GM23338 (cell line): ENCODE results near the gene NCKAP5. TPM values are rescaled to one million over a fixed set of nuclear protein-coding genes. Genes with fewer than 3 reads are reported as not detected.

Experiments
- ATAC-seq: fragments of 200-7000 bp; cut with Tn5 transposase; 3 replicates; pipeline ENCODE4 v1.9.1; 2020
- DNase-seq: peaks from one replicate; pipeline ENCODE4 v3.0.0-alpha.2; 2015; ENCODE audit warnings: low spot score
- H2AFZ ChIP-seq: fragments of 200-600 bp; sonication (generic); 2 replicates; pipeline ENCODE4 v1.8.0; 2016; ENCODE audit warnings: antibody characterized with exemption, mild to moderate bottlenecking, moderate library complexity
- H3F3A ChIP-seq: fragments of 200-600 bp; sonication (generic); replicated peaks from 2 replicates; pipeline ENCODE4 v1.8.0; 2017; ENCODE audit warnings: antibody characterized with exemption, mixed run types, low read depth
- H3K27ac ChIP-seq: fragments of 200-600 bp; sonication (generic); 2 replicates; pipeline ENCODE4 v1.6.1; 2016; ENCODE audit warnings: low read depth
- H3K27me3 ChIP-seq: fragments of 200-600 bp; sonication (generic); 2 replicates; pipeline ENCODE4 v1.8.0; 2016; ENCODE audit warnings: mild to moderate bottlenecking, mixed run types, moderate library complexity; ENCODE audit not compliant: insufficient read depth
- H3K36me3 ChIP-seq: fragments of 200-600 bp; sonication (generic); 2 replicates; pipeline ENCODE4 v1.8.0; 2016; ENCODE audit warnings: mild to moderate bottlenecking; ENCODE audit not compliant: insufficient read depth
- H3K4me1 ChIP-seq: fragments of 200-600 bp; sonication (generic); 2 replicates; pipeline ENCODE4 v1.8.0; 2016; ENCODE audit warnings: mild to moderate bottlenecking, moderate library complexity; ENCODE audit not compliant: insufficient read depth
- H3K4me2 ChIP-seq: fragments of 200-600 bp; sonication (generic); 2 replicates; pipeline ENCODE4 v1.7.1; 2017; ENCODE audit warnings: mixed run types
- H3K4me3 ChIP-seq: fragments of 200-600 bp; sonication (generic); 2 replicates; pipeline ENCODE4 v1.6.1; 2016; ENCODE audit warnings: mixed run types
- H3K79me2 ChIP-seq: fragments of 200-600 bp; sonication (generic); replicated peaks from 2 replicates; pipeline ENCODE4 v1.8.0; 2017; ENCODE audit warnings: mild to moderate bottlenecking; ENCODE audit not compliant: insufficient read depth
- H3K9me2 ChIP-seq: fragments of 200-600 bp; sonication (generic); 2 replicates; pipeline ENCODE4 v1.8.0; 2017; ENCODE audit not compliant: insufficient read depth
- H4K20me1 ChIP-seq: fragments of 200-600 bp; sonication (generic); replicated peaks from 2 replicates; pipeline ENCODE4 v1.8.0; 2017; ENCODE audit warnings: mild to moderate bottlenecking; ENCODE audit not compliant: insufficient read depth
- H3K27ac Mint-ChIP-seq: 2 replicates; pipeline ENCODE4 v1.8.0; 2020; ENCODE audit warnings: inconsistent platforms, mild to moderate bottlenecking, moderate library complexity, mixed read lengths
- H3K27me3 Mint-ChIP-seq: 3 replicates; pipeline ENCODE4 v1.8.0; 2022; ENCODE audit warnings: low read depth, mild to moderate bottlenecking, moderate library complexity, mixed read lengths, inconsistent platforms; ENCODE audit not compliant: insufficient read depth, poor library complexity
- H3K36me3 Mint-ChIP-seq: 3 replicates; pipeline ENCODE4 v1.8.0; 2021; ENCODE audit warnings: low read depth, mild to moderate bottlenecking, inconsistent platforms, moderate library complexity, mixed read lengths
- H3K4me1 Mint-ChIP-seq: 3 replicates; pipeline ENCODE4 v1.8.0; 2020; ENCODE audit warnings: mild to moderate bottlenecking, inconsistent platforms, mixed read lengths
- H3K4me3 Mint-ChIP-seq: 3 replicates; pipeline ENCODE4 v1.8.0; 2021; ENCODE audit warnings: moderate library complexity, mild to moderate bottlenecking, inconsistent platforms, mixed read lengths
- H3K9me3 Mint-ChIP-seq: 3 replicates; pipeline ENCODE4 v1.8.0; 2020; ENCODE audit warnings: moderate library complexity, mild to moderate bottlenecking, inconsistent platforms, mixed read lengths
- CREB1 ChIP-seq: fragments of 250-450 bp; sonication (Bioruptor Pico); IDR thresholded peaks from 2 replicates; pipeline ENCODE4 v1.5.0; 2020; ENCODE audit warnings: low read depth, mild to moderate bottlenecking, moderate library complexity
- EZH2 ChIP-seq: fragments of 200-600 bp; sonication (generic); IDR thresholded peaks from one replicate; pipeline ENCODE4 v1.8.0; 2017; ENCODE audit warnings: antibody characterized with exemption, mild to moderate bottlenecking, low read depth; ENCODE audit not compliant: unreplicated experiment
- EZH2phosphoT487 ChIP-seq: fragments of 200-600 bp; sonication (generic); IDR thresholded peaks from one replicate; pipeline ENCODE4 v1.8.1; 2018; ENCODE audit warnings: antibody characterized with exemption; ENCODE audit not compliant: unreplicated experiment
- JUNB ChIP-seq: IDR thresholded peaks from one replicate; pipeline ENCODE4 v1.6.1; 2016; ENCODE audit warnings: antibody characterized with exemption; ENCODE audit not compliant: unreplicated experiment
- NANOG ChIP-seq: IDR thresholded peaks from 2 replicates; pipeline ENCODE4 v1.6.1; 2016; ENCODE audit warnings: antibody characterized with exemption, borderline replicate concordance
- POLR2AphosphoS5 ChIP-seq: IDR thresholded peaks from 2 replicates; pipeline ENCODE4 v1.6.1; 2016; ENCODE audit warnings: antibody characterized with exemption, low read depth
- STAT1 ChIP-seq: IDR thresholded peaks from one replicate; pipeline ENCODE4 v1.6.1; 2016; ENCODE audit warnings: antibody characterized with exemption; ENCODE audit not compliant: unreplicated experiment
- ZNF114 ChIP-seq: fragments of 250-450 bp; sonication (Bioruptor Pico); IDR thresholded peaks from 2 replicates; pipeline ENCODE4 v1.5.0; 2020; ENCODE audit warnings: mild to moderate bottlenecking, moderate library complexity
- ZNF331 ChIP-seq: fragments of 250-450 bp; sonication (Bioruptor Pico); IDR thresholded peaks from 2 replicates; pipeline ENCODE4 v1.5.0; 2020; ENCODE audit warnings: low read depth, mild to moderate bottlenecking, moderate library complexity
- polyA plus RNA-seq: library from polyadenylated mRNA; unstranded; fragments of >200 nt; fragmentation: Nextera tagmentation; extraction: Ambion mirVana; gene quantifications from 2 replicates; pipeline ENCODE4 v1.2.1, GENCODE V29; 2016
- total RNA-seq: library from RNA; depleted of rRNA; stranded (reverse); fragments of >200 nt; shearing (Covaris generic); gene quantifications from 2 replicates; pipeline ENCODE4 v1.2.3, GENCODE V29; 2014
- TF ChIP-seq, protein P1 (sequence below): IDR thresholded peaks from 2 replicates; pipeline ENCODE4 v1.6.1; 2016; ENCODE audit warnings: antibody characterized with exemption
- TF ChIP-seq, protein P2 (sequence below): fragments of 250-450 bp; sonication (Bioruptor Pico); IDR thresholded peaks from 2 replicates; pipeline ENCODE4 v1.5.0; 2020; ENCODE audit warnings: mild to moderate bottlenecking, moderate library complexity
- TF ChIP-seq, protein P3 (sequence below): IDR thresholded peaks from one replicate; pipeline ENCODE4 v1.6.1; 2018; ENCODE audit warnings: antibody characterized with exemption; ENCODE audit not compliant: unreplicated experiment
- TF ChIP-seq, protein P4 (sequence below), 2 experiments: fragments of 200-600 bp in 1 of 2; sonication (generic) in 1 of 2; conservative IDR thresholded peaks; 2 replicates each; pipeline versions ENCODE4 v1.5.1 to v1.6.1; 2016 to 2017; ENCODE audit warnings: antibody characterized with exemption in 2 of 2, low read depth in 2 of 2, mild to moderate bottlenecking in 2 of 2, moderate library complexity in 1 of 2

The NCKAP5 gene
- total and polyA plus RNA-seq, 2 experiments from 2014 or later = 0.34 to 0.73 TPM

DNA sequence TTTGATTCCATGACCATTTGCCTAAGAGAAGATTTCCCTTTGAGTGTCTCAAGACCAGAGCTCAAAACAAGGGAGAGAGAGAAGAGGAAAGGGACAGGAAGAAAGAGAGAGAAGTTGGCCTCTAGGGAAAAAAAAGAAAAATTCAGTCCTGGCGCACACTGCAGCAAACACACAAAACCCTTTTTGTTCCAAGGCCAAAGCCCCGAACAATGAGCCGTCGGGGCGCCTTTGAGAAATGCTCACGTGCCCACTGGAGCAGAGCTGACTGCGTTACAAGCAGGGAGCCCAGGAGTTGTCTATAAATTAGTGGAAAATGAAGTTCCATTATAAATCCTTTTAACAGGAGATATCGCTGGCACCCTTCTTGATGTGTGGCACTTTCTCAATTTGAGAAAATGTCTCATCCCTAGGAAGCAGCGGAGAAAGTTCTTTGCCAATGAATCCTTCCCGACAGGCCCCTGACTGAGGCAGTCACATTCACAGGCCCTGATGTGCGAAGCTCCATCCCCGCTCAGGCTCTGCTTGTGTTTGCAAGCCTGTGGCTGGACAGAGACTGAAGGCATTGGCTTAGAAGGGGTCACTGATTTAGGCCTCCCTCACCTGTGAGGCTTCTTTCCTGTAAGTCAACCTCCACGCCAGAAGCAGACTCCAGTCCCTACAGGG is 32.1 kb upstream of the NCKAP5 start:
- H3K4me1 Mint-ChIP-seq = peaks cover 20% of the 10 kb centered on the region
- H3K4me3 Mint-ChIP-seq = no peak overlapping the region
- peaks cover 5% of the 10 kb centered on the region for H3K27me3 Mint-ChIP-seq
- TF ChIP-seq EZH2 (no peak), NANOG (no peak), POLR2AphosphoS5 (no peak), ZNF331 (CRISPR knock-in tag) (no peak), CREB1 (CRISPR knock-in tag) (no peak), ZNF114 (CRISPR knock-in tag) (no peak), EZH2phosphoT487 (no peak), STAT1 (no peak), JUNB (no peak)
- TF ChIP-seq, protein P1, sequence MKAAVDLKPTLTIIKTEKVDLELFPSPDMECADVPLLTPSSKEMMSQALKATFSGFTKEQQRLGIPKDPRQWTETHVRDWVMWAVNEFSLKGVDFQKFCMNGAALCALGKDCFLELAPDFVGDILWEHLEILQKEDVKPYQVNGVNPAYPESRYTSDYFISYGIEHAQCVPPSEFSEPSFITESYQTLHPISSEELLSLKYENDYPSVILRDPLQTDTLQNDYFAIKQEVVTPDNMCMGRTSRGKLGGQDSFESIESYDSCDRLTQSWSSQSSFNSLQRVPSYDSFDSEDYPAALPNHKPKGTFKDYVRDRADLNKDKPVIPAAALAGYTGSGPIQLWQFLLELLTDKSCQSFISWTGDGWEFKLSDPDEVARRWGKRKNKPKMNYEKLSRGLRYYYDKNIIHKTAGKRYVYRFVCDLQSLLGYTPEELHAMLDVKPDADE = no peak
- TF ChIP-seq, protein P2, sequence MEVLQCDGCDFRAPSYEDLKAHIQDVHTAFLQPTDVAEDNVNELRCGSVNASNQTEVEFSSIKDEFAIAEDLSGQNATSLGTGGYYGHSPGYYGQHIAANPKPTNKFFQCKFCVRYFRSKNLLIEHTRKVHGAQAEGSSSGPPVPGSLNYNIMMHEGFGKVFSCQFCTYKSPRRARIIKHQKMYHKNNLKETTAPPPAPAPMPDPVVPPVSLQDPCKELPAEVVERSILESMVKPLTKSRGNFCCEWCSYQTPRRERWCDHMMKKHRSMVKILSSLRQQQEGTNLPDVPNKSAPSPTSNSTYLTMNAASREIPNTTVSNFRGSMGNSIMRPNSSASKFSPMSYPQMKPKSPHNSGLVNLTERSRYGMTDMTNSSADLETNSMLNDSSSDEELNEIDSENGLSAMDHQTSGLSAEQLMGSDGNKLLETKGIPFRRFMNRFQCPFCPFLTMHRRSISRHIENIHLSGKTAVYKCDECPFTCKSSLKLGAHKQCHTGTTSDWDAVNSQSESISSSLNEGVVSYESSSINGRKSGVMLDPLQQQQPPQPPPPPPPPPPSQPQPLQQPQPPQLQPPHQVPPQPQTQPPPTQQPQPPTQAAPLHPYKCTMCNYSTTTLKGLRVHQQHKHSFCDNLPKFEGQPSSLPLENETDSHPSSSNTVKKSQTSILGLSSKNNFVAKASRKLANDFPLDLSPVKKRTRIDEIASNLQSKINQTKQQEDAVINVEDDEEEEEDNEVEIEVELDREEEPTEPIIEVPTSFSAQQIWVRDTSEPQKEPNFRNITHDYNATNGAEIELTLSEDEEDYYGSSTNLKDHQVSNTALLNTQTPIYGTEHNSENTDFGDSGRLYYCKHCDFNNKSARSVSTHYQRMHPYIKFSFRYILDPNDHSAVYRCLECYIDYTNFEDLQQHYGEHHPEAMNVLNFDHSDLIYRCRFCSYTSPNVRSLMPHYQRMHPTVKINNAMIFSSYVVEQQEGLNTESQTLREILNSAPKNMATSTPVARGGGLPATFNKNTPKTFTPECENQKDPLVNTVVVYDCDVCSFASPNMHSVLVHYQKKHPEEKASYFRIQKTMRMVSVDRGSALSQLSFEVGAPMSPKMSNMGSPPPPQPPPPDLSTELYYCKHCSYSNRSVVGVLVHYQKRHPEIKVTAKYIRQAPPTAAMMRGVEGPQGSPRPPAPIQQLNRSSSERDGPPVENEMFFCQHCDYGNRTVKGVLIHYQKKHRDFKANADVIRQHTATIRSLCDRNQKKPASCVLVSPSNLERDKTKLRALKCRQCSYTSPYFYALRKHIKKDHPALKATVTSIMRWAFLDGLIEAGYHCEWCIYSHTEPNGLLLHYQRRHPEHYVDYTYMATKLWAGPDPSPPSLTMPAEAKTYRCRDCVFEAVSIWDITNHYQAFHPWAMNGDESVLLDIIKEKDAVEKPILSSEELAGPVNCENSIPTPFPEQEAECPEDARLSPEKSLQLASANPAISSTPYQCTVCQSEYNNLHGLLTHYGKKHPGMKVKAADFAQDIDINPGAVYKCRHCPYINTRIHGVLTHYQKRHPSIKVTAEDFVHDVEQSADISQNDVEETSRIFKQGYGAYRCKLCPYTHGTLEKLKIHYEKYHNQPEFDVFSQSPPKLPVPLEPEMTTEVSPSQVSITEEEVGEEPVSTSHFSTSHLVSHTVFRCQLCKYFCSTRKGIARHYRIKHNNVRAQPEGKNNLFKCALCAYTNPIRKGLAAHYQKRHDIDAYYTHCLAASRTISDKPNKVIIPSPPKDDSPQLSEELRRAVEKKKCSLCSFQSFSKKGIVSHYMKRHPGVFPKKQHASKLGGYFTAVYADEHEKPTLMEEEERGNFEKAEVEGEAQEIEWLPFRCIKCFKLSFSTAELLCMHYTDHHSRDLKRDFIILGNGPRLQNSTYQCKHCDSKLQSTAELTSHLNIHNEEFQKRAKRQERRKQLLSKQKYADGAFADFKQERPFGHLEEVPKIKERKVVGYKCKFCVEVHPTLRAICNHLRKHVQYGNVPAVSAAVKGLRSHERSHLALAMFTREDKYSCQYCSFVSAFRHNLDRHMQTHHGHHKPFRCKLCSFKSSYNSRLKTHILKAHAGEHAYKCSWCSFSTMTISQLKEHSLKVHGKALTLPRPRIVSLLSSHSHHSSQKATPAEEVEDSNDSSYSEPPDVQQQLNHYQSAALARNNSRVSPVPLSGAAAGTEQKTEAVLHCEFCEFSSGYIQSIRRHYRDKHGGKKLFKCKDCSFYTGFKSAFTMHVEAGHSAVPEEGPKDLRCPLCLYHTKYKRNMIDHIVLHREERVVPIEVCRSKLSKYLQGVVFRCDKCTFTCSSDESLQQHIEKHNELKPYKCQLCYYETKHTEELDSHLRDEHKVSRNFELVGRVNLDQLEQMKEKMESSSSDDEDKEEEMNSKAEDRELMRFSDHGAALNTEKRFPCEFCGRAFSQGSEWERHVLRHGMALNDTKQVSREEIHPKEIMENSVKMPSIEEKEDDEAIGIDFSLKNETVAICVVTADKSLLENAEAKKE (CRISPR knock-in tag) = no peak
- TF ChIP-seq, protein P3, sequence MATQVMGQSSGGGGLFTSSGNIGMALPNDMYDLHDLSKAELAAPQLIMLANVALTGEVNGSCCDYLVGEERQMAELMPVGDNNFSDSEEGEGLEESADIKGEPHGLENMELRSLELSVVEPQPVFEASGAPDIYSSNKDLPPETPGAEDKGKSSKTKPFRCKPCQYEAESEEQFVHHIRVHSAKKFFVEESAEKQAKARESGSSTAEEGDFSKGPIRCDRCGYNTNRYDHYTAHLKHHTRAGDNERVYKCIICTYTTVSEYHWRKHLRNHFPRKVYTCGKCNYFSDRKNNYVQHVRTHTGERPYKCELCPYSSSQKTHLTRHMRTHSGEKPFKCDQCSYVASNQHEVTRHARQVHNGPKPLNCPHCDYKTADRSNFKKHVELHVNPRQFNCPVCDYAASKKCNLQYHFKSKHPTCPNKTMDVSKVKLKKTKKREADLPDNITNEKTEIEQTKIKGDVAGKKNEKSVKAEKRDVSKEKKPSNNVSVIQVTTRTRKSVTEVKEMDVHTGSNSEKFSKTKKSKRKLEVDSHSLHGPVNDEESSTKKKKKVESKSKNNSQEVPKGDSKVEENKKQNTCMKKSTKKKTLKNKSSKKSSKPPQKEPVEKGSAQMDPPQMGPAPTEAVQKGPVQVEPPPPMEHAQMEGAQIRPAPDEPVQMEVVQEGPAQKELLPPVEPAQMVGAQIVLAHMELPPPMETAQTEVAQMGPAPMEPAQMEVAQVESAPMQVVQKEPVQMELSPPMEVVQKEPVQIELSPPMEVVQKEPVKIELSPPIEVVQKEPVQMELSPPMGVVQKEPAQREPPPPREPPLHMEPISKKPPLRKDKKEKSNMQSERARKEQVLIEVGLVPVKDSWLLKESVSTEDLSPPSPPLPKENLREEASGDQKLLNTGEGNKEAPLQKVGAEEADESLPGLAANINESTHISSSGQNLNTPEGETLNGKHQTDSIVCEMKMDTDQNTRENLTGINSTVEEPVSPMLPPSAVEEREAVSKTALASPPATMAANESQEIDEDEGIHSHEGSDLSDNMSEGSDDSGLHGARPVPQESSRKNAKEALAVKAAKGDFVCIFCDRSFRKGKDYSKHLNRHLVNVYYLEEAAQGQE = no peak
- TF ChIP-seq, protein P4, sequence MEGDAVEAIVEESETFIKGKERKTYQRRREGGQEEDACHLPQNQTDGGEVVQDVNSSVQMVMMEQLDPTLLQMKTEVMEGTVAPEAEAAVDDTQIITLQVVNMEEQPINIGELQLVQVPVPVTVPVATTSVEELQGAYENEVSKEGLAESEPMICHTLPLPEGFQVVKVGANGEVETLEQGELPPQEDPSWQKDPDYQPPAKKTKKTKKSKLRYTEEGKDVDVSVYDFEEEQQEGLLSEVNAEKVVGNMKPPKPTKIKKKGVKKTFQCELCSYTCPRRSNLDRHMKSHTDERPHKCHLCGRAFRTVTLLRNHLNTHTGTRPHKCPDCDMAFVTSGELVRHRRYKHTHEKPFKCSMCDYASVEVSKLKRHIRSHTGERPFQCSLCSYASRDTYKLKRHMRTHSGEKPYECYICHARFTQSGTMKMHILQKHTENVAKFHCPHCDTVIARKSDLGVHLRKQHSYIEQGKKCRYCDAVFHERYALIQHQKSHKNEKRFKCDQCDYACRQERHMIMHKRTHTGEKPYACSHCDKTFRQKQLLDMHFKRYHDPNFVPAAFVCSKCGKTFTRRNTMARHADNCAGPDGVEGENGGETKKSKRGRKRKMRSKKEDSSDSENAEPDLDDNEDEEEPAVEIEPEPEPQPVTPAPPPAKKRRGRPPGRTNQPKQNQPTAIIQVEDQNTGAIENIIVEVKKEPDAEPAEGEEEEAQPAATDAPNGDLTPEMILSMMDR (conservative IDR thresholded peaks at IDR 0.05; ENCODE audit: low read depth in 2 of 2) = no peak
- no peaks in the 10 kb centered on the region for H3K36me3 Mint-ChIP-seq
- Histone ChIP-seq H3K4me2 (no peak overlapping the region), H2AFZ (peak overlapping the region; percentile 83), H3K79me2 (no peaks in the 10 kb centered on the region), H3F3A (no peaks in the 10 kb centered on the region), H3K27ac (no peak overlapping the region), H3K9me2 (no peaks in the 10 kb centered on the region), H3K27me3 (no peaks in the 10 kb centered on the region), H3K4me3 (no peak overlapping the region), H3K36me3 (no peaks in the 10 kb centered on the region), H3K4me1 (0 out of 2 replicates have a peak, but pooled peaks cover 10% of the 10 kb centered on the region), H4K20me1 (no peaks in the 10 kb centered on the region)
- no peaks in the 10 kb centered on the region for H3K9me3 Mint-ChIP-seq
- no peak overlapping the region for H3K27ac Mint-ChIP-seq
- DNase-seq (no peak), ATAC-seq (peak; percentile 35)
